T-helper 9 cell (primary cell): Measurements from ENCODE around the gene PRRC2A.

Source experiments
- DNase-seq: peaks from one replicate; pipeline ENCODE4 v3.0.0-alpha.2; 2020

The PRRC2A gene

DNA sequence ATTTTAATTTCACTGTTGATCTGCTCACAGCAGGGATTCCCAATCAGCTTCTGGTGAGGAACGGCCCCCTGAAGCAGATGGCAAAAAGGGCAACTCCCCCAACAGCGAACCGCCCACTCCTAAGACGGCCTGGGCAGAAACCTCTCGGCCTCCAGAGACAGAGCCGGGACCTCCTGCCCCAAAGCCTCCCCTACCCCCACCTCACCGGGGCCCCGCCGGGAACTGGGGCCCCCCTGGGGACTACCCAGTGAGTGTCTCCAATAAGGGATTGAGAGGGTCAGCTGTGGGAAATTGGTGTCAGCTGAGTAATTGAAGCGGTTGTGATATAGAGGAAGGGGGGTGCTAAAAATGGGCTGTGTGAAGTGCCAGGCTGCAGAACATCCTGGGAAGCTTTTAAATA is 6.4 kb downstream of the PRRC2A start:
- no peak for DNase-seq

- no peak for DNase-seq
Measured at GRCh38 chr6:31627690-31628287, 7.3 kb downstream of the PRRC2A start.

DNA sequence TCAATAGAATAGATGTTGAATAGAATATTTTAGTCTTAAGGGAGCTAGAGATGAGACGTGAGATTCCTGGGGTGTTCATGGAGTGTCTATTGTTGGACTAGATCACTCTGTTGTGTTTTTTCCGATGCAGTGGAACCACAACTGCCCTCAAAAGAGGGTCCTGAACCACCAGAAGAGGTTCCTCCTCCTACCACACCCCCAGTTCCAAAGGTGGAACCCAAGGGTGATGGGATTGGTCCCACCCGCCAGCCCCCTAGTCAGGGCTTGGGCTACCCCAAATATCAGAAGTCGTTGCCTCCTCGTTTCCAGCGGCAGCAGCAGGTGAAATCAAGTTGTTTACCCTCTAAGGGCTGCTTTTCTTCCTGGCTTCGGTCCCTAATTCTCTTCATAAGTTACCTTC is 8.5 kb downstream of the PRRC2A start:
- no peak for DNase-seq

DNA sequence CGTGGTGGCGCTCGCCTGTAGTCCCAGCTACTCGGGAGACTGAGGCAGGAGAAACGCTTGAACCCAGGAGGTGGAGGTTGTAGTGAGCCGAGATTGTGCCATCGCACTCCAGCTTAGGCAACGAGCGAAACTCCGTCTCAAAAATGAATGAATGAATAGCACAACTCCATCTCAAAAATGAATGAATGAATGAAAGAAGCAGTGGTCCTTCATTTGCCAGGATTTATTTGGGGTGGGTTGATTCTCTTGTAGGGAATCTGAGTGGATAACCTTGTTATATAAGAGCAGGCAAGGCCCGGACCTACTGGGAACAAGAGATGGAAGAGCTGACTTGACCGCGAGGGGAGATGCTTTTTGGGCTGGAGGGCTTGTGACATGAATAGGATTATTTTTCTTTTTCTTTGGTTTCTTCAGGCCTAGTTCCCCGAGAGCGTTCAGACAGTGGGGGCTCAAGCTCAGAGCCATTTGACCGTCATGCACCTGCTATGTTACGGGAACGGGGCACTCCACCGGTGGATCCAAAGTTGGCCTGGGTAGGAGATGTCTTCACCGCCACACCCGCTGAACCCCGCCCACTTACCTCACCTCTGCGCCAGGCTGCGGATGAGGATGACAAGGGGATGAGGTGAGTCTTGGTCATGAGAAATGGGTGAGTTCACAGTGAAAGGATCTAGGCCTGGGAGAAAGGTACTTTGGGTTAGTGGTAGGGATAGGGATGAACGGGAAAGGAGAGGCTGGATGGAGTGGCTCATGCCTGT is 9.8 kb downstream of the PRRC2A start:
- DNase-seq, result no peak

- DNase-seq, result no peak
Measured at GRCh38 chr6:31631209-31631608, 10.7 kb downstream of the PRRC2A start.

DNA sequence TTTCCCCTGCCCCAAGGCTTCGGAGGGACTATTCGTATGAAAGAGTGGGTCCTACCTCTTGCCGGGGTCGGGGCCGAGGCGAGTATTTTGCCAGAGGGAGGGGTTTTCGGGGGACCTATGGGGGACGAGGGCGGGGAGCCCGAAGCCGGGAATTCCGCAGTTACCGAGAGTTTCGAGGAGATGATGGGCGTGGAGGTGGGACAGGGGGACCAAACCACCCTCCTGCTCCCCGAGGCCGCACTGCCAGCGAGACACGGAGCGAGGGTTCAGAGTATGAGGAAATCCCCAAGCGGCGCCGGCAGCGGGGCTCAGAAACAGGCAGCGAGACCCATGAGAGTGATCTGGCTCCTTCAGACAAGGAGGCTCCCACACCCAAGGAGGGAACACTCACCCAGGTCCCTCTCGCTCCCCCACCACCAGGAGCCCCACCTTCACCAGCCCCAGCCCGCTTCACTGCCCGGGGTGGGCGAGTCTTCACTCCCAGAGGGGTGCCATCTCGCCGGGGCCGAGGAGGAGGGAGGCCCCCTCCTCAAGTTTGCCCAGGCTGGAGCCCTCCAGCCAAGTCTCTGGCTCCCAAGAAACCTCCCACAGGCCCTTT is 11.3 kb downstream of the PRRC2A start:
- DNase-seq, result no peak

- DNase-seq, result no peak
Measured at GRCh38 chr6:31632279-31632946, 11.9 kb downstream of the PRRC2A start.

DNA sequence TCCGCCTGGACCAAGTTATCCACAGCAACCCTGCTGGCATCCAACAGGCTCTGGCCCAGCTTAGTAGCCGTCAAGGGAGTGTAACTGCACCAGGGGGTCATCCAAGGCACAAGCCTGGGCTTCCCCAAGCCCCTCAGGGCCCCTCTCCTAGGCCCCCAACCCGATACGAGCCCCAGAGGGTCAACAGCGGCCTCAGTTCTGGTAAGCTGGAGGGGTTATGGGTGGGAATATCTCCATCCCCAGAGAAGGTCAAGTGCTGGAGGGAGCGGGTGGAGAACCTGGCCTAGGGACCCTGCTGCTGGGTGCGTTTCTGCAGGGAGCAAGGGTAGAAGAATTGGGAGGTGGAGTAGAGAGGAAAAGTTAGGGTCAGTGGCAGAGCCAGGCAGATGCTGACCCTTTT is 12.9 kb downstream of the PRRC2A start:
- DNase-seq, result no peak

GRCh38 chr6:31634131-31634530 is 13.6 kb downstream of the PRRC2A start:
- no peak for DNase-seq

GRCh38 chr6:31634969-31635575 is 14.6 kb downstream of the PRRC2A start:
- no peak for DNase-seq

- no peak for DNase-seq
Measured at GRCh38 chr6:31636698-31637596, 16.4 kb downstream of the PRRC2A start.

GRCh38 chr6:31639043-31639442 is 18.5 kb downstream of the PRRC2A start:
- no peak for DNase-seq

GRCh38 chr6:31639449-31639861 is 18.9 kb downstream of the PRRC2A start:
- DNase-seq, result no peak

DNA sequence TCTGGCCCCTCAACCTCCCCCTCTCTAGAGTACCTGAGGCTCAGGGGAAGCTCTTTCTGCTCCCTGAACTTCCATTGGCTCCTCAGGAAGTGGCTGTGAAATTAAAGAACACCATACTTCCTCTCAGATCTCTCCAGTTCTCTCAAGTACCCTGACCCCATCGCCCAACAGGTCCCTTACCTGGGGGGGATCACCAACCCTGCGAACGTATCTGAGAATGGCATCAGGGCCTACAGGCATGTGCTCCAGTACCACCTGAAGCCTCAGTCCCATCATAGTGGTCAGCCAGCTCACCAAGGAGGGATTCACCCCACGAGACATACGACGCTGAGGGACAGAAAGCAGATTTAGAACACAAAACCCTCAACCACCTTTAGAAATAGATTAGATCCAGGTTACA is 20.1 kb downstream of the PRRC2A start:
- DNase-seq, result no peak

- DNase-seq, result no peak
Measured at GRCh38 chr6:31641370-31641769, 20.9 kb downstream of the PRRC2A start.

DNA sequence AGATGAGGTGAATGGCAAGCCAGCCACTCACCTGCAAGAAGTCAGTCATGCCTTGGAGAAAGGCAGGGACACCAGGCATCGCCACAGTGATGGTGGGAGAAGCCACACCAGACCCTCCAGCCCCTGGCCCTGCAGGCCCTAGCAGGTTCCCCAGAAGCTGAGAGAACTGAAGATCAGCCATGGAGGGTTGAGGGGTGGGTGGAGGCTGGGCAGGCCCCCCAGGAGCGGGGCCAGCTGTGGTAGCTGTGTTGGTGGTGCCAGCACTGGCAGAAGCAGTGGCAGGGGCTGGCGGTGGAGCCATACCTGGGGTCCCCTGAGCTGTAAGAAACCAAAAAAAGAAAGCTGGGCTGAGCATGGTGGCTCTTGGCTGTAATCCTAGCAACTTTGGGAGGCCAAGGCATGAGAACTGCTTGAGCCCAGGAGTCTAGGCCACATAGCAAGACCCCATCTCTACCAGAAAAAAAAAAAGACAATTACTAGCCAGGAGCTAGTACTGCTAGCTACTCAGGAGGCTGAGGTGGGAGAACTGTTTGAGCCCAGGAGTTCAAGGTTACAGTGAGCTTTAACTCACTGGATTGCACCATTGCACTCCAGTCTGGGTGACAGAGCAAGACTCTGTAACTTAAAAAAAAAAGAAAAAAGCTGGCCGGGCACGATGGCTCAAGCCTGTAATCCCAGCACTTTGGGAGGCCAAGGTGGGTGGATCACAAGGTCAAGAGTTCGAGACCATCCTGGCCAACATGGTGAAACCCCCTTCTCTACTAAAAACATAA is 22.5 kb downstream of the PRRC2A start:
- no peak for DNase-seq

DNA sequence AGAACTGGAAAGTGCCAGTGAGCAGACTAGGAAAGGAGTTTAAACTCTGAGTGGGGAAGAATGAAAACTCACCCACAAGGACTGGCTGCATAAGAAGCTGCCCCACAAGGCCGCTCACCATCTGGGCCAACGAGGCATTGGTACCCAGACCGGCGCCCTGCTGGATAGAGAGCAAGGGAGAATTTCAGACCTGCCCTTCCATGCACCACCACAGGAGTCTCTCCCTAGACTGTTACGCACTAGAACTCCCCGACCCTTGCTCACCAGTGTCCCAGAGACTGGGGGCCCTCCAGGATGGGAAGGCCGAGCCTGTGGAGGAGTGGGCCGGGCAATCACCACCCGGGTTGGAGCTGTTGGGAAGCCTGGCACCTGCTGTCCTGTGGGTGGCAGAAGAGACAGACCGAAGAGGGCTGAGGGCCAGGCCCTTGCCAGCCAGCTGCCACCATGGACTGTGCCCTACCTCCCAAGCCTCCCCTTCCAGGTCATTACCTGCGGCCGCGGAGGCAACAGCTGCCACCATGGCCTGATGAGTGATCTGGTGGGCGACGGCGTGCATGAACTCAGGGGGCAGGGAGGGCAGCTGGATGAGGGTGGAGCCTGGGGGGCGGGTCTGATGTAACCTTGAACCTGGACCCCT is 23.4 kb downstream of the PRRC2A start:
- DNase-seq, result no peak

DNA sequence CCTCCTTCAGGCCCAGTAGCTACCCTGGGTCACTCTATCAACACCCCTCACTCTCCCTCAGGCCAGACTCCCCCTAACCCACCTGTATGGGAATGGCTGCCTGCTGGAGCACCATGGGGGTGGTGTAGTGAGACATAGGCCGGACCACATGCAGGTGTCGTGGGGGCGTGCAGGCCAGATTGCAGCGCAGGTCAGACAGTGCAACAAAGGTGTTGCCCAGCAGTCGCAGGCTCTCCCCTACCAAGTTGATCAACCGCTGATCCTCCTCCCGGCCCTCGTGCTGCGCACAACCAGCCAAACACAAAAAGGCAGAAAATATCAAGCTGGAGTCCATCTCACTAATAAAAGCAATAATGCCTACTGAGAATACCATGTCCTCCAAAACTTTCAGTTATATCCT is 24.8 kb downstream of the PRRC2A start:
- no peak for DNase-seq

DNA sequence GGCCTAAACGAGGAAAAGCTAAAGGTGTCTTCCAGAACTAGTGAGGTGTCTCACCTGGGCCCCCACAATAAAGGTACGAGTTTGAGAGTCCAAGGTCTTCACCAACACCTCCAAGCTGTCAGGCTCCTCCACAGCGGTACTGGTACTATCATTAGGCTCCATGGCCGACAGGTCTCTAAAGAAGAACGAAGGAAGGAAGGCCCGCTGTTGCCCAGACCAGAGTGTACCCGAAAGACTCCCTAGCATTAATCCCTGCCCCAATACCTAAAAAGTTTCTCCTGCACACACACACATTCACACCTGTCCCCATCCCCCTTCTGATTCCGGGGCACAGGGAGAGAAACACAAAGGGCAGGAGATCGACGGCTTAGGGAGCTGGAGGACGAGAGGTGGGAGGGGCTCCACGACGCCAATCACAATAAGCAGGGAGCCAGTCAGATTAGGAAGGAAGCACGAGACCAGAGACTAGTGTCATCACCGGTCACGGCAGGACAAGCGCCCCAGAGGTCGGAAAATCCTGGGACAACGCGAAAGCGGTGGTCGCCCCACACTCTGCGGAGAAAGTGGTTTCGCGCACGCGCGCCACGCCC is 31.2 kb downstream of the PRRC2A start:
- no peak for DNase-seq

GRCh38 chr6:31652925-31653724 is 32.6 kb downstream of the PRRC2A start:
- DNase-seq, result no peak
